ENCODE results near the gene ICAM4.

DNA sequence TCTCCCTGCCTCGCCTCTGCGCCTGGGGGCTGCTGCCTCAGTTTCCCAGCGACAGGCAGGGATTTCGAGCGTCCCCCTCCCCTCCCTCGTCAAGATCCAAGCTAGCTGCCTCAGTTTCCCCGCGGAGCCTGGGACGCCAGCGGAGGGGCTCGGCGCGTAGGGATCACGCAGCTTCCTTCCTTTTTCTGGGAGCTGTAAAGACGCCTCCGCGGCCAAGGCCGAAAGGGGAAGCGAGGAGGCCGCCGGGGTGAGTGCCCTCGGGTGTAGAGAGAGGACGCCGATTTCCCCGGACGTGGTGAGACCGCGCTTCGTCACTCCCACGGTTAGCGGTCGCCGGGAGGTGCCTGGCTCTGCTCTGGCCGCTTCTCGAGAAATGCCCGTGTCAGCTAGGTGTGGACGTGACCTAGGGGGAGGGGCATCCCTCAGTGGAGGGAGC, 16.6 kb upstream of the ICAM4 start:
- TF ChIP-seq CTCF (IDR thresholded peaks at IDR 0.05): no peak
- TF ChIP-seq TCF12 (IDR thresholded peaks at IDR 0.05): no peak
- TF ChIP-seq POLR2AphosphoS5 (IDR thresholded peaks at IDR 0.05; ENCODE audit: low read depth, low read length): no peak
- no peak for TF ChIP-seq GABPA (IDR thresholded peaks at IDR 0.05; ENCODE audit: low read depth)
- TF ChIP-seq JUND (IDR thresholded peaks at IDR 0.05): no peak
- TF ChIP-seq NFIC (IDR thresholded peaks at IDR 0.05; ENCODE audit: borderline replicate concordance): no peak
- TF ChIP-seq EP300 (IDR thresholded peaks at IDR 0.05; ENCODE audit: borderline replicate concordance in 1 of 2, low read depth in 1 of 2, low read length in 1 of 2): no peak
- TF ChIP-seq RXRA (IDR thresholded peaks at IDR 0.05; ENCODE audit: borderline replicate concordance, low read depth): no peak
- TF ChIP-seq USF2 (IDR thresholded peaks at IDR 0.05; ENCODE audit: borderline replicate concordance, low read depth, low read length): no peak
- no peak for TF ChIP-seq MXI1 (IDR thresholded peaks at IDR 0.05; ENCODE audit: low read depth, low read length)
- TF ChIP-seq RCOR1 (IDR thresholded peaks at IDR 0.05; ENCODE audit: low read length): no peak
